GM21576 (cell line): Measurements from ENCODE around the gene ZRANB1.

Experiments
- ATAC-seq: cut with Tn5 transposase; IDR thresholded peaks from one replicate; pipeline ENCODE4 v1.9.1; 2021; ENCODE audit warnings: mild to moderate bottlenecking, moderate library complexity; ENCODE audit not compliant: unreplicated experiment

ZRANB1 gene

GRCh38 chr10:125004571-125005311 is 62.8 kb downstream of the ZRANB1 start:
- no peak for ATAC-seq

- no peak for ATAC-seq
Observed at GRCh38 chr10:125005312-125006187, 63.6 kb downstream of the ZRANB1 start.

- no peak for ATAC-seq
Observed at GRCh38 chr10:125006188-125006680, 64.3 kb downstream of the ZRANB1 start.

GRCh38 chr10:125006921-125007426 is 65.1 kb downstream of the ZRANB1 start:
- ATAC-seq: no peak

GRCh38 chr10:125007436-125007835 is 65.5 kb downstream of the ZRANB1 start:
- ATAC-seq: no peak

- ATAC-seq: no peak
Observed at GRCh38 chr10:125008689-125009638, 67.0 kb downstream of the ZRANB1 start.

- no peak for ATAC-seq
Observed at GRCh38 chr10:125009661-125010161, 67.8 kb downstream of the ZRANB1 start.

GRCh38 chr10:125010362-125010761 is 68.4 kb downstream of the ZRANB1 start:
- no peak for ATAC-seq

- no peak for ATAC-seq
Observed at GRCh38 chr10:125011171-125011925, 69.4 kb downstream of the ZRANB1 start.

GRCh38 chr10:125011926-125012705 is 70.2 kb downstream of the ZRANB1 start:
- no peak for ATAC-seq

- no peak for ATAC-seq
Observed at GRCh38 chr10:125012851-125013528, 71.1 kb downstream of the ZRANB1 start.

- no peak for ATAC-seq
Observed at GRCh38 chr10:125013529-125013872, 71.6 kb downstream of the ZRANB1 start.

GRCh38 chr10:125014086-125014830 is 72.3 kb downstream of the ZRANB1 start:
- ATAC-seq: no peak

- ATAC-seq: no peak
Observed at GRCh38 chr10:125014836-125015355, 73.0 kb downstream of the ZRANB1 start.

GRCh38 chr10:125015356-125015944 is 73.5 kb downstream of the ZRANB1 start:
- no peak for ATAC-seq

- no peak for ATAC-seq
Observed at GRCh38 chr10:125016123-125016522, 74.2 kb downstream of the ZRANB1 start.

- ATAC-seq: no peak
Observed at GRCh38 chr10:125016611-125017202, 74.8 kb downstream of the ZRANB1 start.
